Naive thymus-derived CD8-positive, alpha-beta T cell (primary cell): Measurements from ENCODE around the gene MPHOSPH10. TPM values are rescaled to one million over a fixed set of nuclear protein-coding genes. Genes with fewer than 3 reads are reported as not detected.
"Not testable (repeated sequence)": the region's sequence is repeated elsewhere in the genome, so short reads cannot be mapped to it uniquely, and the experiment has no call there.

ENCODE experiments used
- ATAC-seq, 2 donors: fragments of 150-1000 bp; cut with Tn5 transposase in 1 of 2; sonication (Bioruptor Pico), chemical (Tn5 transposase) in 1 of 2; 1 replicate in 1 of 2; 2 replicates in 1 of 2; pipeline ENCODE4 v1.10.0; 2021; ENCODE audit warnings: mild to moderate bottlenecking in 2 of 2, moderate library complexity in 2 of 2
- POLR2A ChIA-PET: fragments of 350-600 bp; sonication (Branson Sonifier 250); formaldehyde crosslinking; loops from one replicate; lab custom pipeline; 2021; ENCODE audit warnings: antibody characterized with exemption; lab: Charles Lee
- DNase-seq, 10 donors: peaks; one replicate each; pipeline versions ENCODE4 v3.0.0 to v3.0.0-alpha.2; 2020 to 2022
- H3K27ac Mint-ChIP-seq, 10 donors: one replicate each; pipeline ENCODE4 v1.8.0; 2020 to 2022; ENCODE audit warnings: mild to moderate bottlenecking in 10 of 10, mixed read lengths in 10 of 10, moderate library complexity in 4 of 10, inconsistent platforms in 1 of 10
- H3K27me3 Mint-ChIP-seq, 5 donors: one replicate each; pipeline ENCODE4 v1.8.0; 2021 to 2022; ENCODE audit warnings: mixed read lengths in 5 of 5
- H3K36me3 Mint-ChIP-seq, 3 donors: one replicate each; pipeline ENCODE4 v1.8.0; 2020 to 2022; ENCODE audit warnings: mixed read lengths in 3 of 3, mild to moderate bottlenecking in 2 of 3, inconsistent platforms in 1 of 3
- H3K4me1 Mint-ChIP-seq, 4 donors: one replicate each; pipeline ENCODE4 v1.8.0; 2021 to 2022; ENCODE audit warnings: mixed read lengths in 4 of 4
- H3K4me3 Mint-ChIP-seq, 10 donors: one replicate each; pipeline ENCODE4 v1.8.0; 2020 to 2022; ENCODE audit warnings: mild to moderate bottlenecking in 10 of 10, mixed read lengths in 10 of 10, moderate library complexity in 6 of 10, inconsistent platforms in 1 of 10
- H3K9me3 Mint-ChIP-seq, 9 donors: one replicate each; pipeline ENCODE4 v1.8.0; 2020 to 2022; ENCODE audit warnings: mixed read lengths in 9 of 9, mild to moderate bottlenecking in 3 of 9, inconsistent platforms in 1 of 9, moderate library complexity in 1 of 9
- polyA plus RNA-seq, 3 donors: library from polyadenylated mRNA; unstranded; fragments of 300-500 nt; fragmentation: Illumina TruSeq; gene quantifications; one replicate each; pipeline ENCODE4 v1.2.3, GENCODE V29; 2021
- total RNA-seq, 8 experiments: library from RNA in 2 of 8; stranded (reverse) in 2 of 8; gene quantifications; one replicate each; pipeline ENCODE4 v1.2.3 and lab custom pipeline; 2021 to 2026

Gene MPHOSPH10
- total and polyA plus RNA-seq, 5 experiments from 2014 or later, result 21.5 to 58.6 (median 33.6) TPM

DNA sequence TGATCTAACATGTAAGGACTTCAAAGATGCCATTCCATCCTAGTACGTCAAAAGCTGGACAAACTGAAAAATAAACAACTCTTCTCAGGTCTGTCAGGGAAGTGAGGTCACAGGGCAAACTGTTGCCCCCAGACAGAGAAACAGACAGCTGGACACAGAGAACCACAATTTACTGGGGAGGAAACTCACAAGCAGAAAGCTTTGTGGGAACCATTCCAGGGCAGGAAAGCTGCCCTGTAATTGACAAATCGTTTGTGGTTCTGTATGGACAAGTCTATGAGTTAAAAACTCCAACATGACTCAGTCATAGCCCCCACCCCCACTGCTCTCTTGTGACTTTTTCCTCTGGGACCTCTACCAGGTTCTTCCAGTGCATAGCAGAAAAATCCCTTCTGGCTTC lies 28.8 kb upstream of the MPHOSPH10 start:
- peaks cover 0 to 4% (median 1%) of the 10 kb centered on the region in 5 donors for H3K27me3 Mint-ChIP-seq
- peaks cover 0 to 5% (median 2%) of the 10 kb centered on the region in 4 donors for H3K4me1 Mint-ChIP-seq
- peaks cover 0 to 4% (median 0%) of the 10 kb centered on the region in 9 donors for H3K9me3 Mint-ChIP-seq
- no peak overlapping the region for H3K27ac Mint-ChIP-seq
- no peak for ATAC-seq
- POLR2A ChIA-PET, result interaction anchor here (1.0 to 2.0 kb wide), 2 partner anchors 18 to 34 kb away, joined by 3 to 12 read pairs; partner anchors contain the start of gene NAGK
- no peak overlapping the region for H3K4me3 Mint-ChIP-seq
- no peaks in the 10 kb centered on the region for H3K36me3 Mint-ChIP-seq
- no peak for DNase-seq

DNA sequence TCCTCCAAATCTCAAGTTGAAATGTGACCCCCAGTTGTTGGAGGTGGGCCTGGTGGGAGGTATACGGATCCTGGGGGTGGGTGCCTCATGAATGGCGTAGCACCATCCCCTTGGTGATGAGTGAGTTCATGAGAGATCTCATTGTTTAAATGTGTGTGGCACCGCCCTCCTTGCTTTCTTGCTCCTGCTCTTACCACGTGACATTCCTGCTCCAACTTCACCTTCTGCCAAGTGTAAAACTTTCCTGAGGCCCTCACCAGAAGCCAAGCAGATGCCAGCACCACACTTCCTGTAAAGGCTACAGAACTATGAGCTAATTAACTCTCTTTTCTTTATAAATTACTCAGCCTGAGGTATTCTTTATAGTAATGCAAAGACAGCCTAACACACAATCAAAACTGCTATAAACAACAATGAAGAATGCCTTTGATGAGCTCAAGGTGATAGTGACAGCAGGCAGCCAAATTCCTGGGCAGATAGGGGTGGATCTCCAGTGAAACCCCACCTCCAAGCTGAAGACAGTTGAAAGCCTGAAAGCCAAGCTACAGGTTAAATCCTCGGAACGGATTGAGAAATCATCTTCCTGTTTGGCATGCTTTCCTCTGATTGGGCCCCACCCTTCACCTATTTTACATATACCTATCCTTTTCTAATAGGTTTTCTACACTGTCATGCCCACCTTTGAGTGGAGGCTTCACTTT lies 27.3 kb upstream of the MPHOSPH10 start:
- Mint-ChIP-seq H3K27ac (peak overlapping the region in 1 of 10 donors; percentile 44), H3K4me3 (no peak overlapping the region), H3K9me3 (peaks cover 0 to 4% (median 0%) of the 10 kb centered on the region in 9 donors), H3K36me3 (no peaks in the 10 kb centered on the region), H3K4me1 (peaks cover 0 to 5% (median 2%) of the 10 kb centered on the region in 4 donors), H3K27me3 (peaks cover 0 to 4% (median 1%) of the 10 kb centered on the region in 5 donors)
- ATAC-seq, result no peak
- no peak for DNase-seq
- POLR2A ChIA-PET, result no interaction called here

DNA sequence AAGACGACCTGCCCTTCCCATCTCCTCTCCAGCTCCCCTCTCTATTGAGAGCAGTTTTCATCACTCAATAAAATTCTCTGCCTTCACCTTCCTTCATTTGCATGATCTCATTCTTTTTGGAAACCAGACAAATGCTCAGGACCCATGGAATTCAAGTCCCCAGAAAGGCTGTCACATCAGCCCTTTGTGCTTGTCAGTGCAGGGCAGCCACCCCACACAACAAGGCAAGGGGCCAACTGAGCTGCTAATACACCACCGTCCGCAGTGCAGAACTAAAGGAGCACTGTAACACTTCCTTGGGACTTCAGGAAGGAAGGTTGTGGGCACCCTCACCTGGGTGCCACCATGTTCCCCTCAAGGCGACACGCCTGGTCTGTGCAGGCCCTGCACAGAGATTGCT lies 26.6 kb upstream of the MPHOSPH10 start:
- Mint-ChIP-seq H3K4me1 (peaks cover 0 to 5% (median 2%) of the 10 kb centered on the region in 4 donors), H3K27ac (peak overlapping the region in 1 of 10 donors; percentile 9), H3K4me3 (no peak overlapping the region), H3K9me3 (peaks cover 0 to 4% (median 0%) of the 10 kb centered on the region in 9 donors), H3K36me3 (no peaks in the 10 kb centered on the region), H3K27me3 (peaks cover 0 to 3% (median 1%) of the 10 kb centered on the region in 5 donors)
- ATAC-seq, result no peak
- DNase-seq, result no peak
- POLR2A ChIA-PET, result no interaction called here

DNA sequence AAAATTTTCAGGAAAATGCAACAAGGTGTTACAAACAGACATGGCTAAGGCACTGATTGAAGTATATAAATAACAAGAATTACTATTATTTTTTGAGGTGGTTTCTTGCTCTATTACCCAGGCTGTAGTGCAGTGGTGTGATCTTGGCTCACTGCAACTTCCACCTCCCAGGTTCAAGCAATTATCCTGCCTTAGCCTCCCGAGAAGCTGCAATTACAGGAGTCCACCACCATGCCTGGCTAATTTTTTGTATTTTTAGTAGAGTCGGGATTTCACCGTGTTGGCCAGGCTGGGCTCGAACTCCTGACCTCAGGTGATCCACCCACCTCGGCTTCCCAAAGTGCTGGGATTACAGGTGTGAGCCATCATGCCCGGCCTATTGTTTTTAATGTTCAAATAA lies 24.0 kb upstream of the MPHOSPH10 start:
- POLR2A ChIA-PET, result interaction anchor here (0.5 kb wide), 1 partner anchor 311 kb away, joined by 4 read pairs; no protein-coding TSS in a partner anchor
- not testable (repeated sequence) for ATAC-seq
- peaks cover 0 to 17% (median 0%) of the 10 kb centered on the region in 3 donors for H3K36me3 Mint-ChIP-seq

DNA sequence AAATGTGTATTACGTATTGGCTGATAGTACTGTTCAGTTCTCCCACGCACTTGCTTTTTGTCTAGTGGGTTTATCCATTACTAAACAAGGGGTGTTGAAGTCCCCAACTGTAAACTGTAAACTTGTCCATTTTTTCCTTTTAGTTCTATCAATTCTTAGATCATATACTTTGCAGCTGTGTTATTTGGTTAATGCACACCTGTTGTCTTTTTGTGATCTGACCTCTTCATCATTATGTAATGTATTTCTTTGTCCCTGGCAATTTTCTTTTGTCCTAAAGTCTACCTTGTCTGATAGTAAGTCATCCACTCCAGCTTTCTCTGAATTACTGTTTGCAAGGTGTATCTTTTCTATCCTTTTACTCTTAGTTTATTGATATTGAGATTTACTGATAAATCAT lies 22.3 kb upstream of the MPHOSPH10 start:
- no peaks in the 10 kb centered on the region for H3K4me1 Mint-ChIP-seq
- POLR2A ChIA-PET, result no interaction called here
- peak overlapping the region in 2 of 10 donors; percentile 44 to 71 for H3K27ac Mint-ChIP-seq

More for the DNA sequence above, 24.0 kb upstream of the MPHOSPH10 start:
- H3K4me1 Mint-ChIP-seq, H3K27me3 Mint-ChIP-seq, H3K4me3 Mint-ChIP-seq, H3K9me3 Mint-ChIP-seq, DNase-seq: not testable (repeated sequence)
- H3K27ac Mint-ChIP-seq, result peak overlapping the region in 1 of 10 donors; percentile 4

DNA sequence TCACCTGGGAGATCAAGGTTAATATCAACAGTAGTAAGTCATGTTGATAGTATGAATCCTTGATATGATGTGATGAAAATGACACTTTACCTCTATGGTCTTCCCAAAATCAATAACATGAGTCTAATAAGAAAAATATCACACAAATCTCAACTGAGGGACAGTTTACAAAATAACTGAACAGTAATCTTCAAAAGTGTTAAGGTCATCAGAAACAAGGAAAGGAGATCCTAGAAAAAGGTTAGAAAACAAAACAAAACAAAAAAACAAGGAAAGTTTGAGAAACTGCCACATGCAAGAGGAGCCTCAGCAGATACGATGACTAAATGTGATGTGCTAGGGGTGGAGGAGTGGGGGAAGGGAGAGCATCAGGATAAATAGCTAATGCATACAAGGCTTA lies 16.6 kb upstream of the MPHOSPH10 start:
- Mint-ChIP-seq H3K9me3 (no peaks in the 10 kb centered on the region), H3K4me3 (no peak overlapping the region), H3K27ac (peak overlapping the region in 1 of 10 donors; percentile 3), H3K27me3 (no peaks in the 10 kb centered on the region), H3K4me1 (peaks cover 0 to 3% (median 1%) of the 10 kb centered on the region in 4 donors), H3K36me3 (peaks cover 0 to 61% (median 11%) of the 10 kb centered on the region in 3 donors)
- POLR2A ChIA-PET, result no interaction called here
- DNase-seq, result no peak
- ATAC-seq, result no peak

More for the DNA sequence above, 22.3 kb upstream of the MPHOSPH10 start:
- Mint-ChIP-seq H3K27me3 (no peaks in the 10 kb centered on the region), H3K4me3 (no peak overlapping the region), H3K9me3 (peaks cover 0 to 4% (median 0%) of the 10 kb centered on the region in 9 donors), H3K36me3 (peaks cover 0 to 26% (median 2%) of the 10 kb centered on the region in 3 donors)
- no peak for DNase-seq
- ATAC-seq, result no peak

DNA sequence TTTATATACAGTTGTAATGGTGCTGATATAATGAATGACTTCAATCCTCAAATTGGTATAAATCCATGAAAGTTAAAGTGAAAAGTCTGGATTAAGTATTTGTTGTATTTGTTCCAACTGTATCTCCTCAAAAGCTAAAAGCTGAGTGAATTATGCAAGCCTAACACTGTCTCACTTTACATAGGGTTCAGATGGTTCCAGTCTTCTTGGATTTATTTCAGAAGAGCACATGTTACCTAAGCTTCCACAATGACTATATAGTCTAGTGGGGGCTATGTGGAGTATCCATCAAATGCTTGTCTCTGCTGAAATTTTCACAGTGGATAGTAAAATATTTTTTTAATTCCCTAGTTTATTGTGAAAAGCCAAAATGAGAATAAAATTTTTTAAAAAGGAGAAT lies 13.4 kb upstream of the MPHOSPH10 start:
- Mint-ChIP-seq H3K9me3 (no peaks in the 10 kb centered on the region), H3K36me3 (peaks cover 0 to 62% (median 11%) of the 10 kb centered on the region in 3 donors), H3K27me3 (no peaks in the 10 kb centered on the region), H3K27ac (no peak overlapping the region), H3K4me3 (no peak overlapping the region), H3K4me1 (peaks cover 0 to 8% (median 1%) of the 10 kb centered on the region in 4 donors)
- POLR2A ChIA-PET, result interaction anchor here (0.6 kb wide), 1 partner anchor 51 kb away, joined by 3 read pairs; no protein-coding TSS in a partner anchor
- no peak for DNase-seq
- no peak for ATAC-seq

DNA sequence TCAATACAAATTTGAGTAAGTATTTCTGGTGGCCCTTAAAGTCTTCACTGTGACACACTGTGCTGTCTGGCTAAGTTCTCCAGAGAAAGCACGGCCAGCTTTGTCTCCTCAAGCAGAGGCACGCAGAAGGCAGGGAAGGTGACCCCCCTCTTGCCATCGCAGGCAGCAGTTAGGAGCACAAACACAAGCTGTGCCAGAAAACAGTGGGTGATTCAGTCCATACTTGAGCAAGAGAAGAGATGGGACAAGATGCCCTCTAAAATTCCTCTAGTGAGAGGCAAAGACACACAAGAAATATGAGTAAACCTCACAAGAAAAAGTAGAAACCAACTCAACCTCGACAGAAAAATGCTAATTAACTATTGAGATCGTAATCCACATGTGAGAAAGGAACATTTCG lies 10.2 kb upstream of the MPHOSPH10 start:
- POLR2A ChIA-PET, result interaction anchor here (2.1 kb wide), 1 partner anchor 10 kb away, joined by 8 read pairs; the partner anchor contains the start of genes MCEE and MPHOSPH10
- Mint-ChIP-seq H3K9me3 (peaks cover 0 to 2% (median 0%) of the 10 kb centered on the region in 9 donors), H3K36me3 (peaks cover 0 to 56% (median 9%) of the 10 kb centered on the region in 3 donors), H3K4me3 (no peak overlapping the region), H3K27me3 (no peaks in the 10 kb centered on the region), H3K27ac (peak overlapping the region in 1 of 10 donors; percentile 20), H3K4me1 (peaks cover 0 to 10% (median 3%) of the 10 kb centered on the region in 4 donors)
- no peak for DNase-seq
- no peak for ATAC-seq

DNA sequence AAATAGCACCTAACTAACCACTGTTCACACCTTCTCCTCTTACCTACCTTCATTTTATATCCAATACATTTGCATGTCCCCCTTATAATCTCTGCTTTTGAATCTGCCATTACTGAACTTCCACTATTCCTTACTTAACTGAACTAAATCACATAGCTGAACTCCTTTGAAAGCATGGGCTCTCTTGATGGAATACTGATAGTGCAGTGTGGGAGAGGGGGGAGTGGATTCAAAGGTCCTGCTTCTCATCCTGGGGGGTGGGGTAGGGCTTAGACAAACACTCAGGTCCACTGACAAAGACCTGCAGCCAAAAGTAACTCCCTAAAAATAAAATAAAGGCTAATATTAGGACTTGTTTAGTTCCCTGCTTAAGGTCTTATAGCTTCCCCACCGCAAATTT lies 9.0 kb upstream of the MPHOSPH10 start:
- no peak for DNase-seq
- POLR2A ChIA-PET, result interaction anchor here (2.1 kb wide), 1 partner anchor 9 kb away, joined by 8 read pairs; the partner anchor contains the start of genes MCEE and MPHOSPH10
- peaks cover 0 to 2% (median 0%) of the 10 kb centered on the region in 9 donors for H3K9me3 Mint-ChIP-seq
- peaks cover 0 to 51% (median 8%) of the 10 kb centered on the region in 3 donors for H3K36me3 Mint-ChIP-seq
- ATAC-seq, result no peak
- peaks cover 0 to 14% (median 4%) of the 10 kb centered on the region in 4 donors for H3K4me1 Mint-ChIP-seq
- no peak overlapping the region for H3K4me3 Mint-ChIP-seq
- H3K27ac Mint-ChIP-seq, result no peak overlapping the region
- no peaks in the 10 kb centered on the region for H3K27me3 Mint-ChIP-seq

DNA sequence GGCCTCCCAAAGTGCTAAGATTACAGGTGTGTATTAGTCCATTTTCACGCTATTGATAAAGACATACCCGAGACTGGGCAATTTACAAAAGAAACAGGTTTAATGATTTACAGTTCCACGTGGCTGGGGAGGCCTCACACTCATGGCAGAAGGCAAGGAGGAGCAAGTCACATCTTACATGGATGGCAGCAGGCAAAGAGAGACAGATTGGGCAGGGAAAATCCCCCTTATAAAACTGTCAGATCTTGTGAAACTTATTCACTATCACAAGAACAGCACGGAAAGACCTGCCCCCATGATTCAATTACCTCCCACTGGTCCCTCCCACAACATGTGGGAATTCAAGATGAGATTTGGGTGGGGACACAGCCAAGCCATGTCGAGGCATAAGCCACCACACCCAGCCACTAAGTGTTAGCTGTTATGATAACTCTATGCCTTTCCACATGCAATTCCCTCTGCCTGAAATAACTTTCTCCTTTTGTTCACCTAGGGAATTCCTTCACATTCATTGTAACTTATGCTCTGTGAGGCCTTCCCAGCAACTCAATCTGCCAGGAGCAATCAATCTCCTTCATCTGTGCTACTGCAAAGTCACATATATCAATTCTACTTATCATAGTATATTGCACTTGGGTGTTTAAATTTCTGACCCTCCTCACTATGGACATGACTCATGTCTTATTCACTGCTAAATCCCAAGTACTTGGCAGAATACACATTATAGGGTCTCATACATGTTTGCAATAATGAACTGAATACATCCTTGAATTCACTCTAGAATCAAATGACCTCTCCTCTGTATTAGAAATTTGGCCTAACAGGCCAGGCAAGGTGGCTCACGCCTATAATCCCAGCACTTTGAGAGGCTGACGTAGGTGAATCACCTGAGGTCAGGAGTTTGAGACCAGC lies 7.8 kb upstream of the MPHOSPH10 start:
- Mint-ChIP-seq H3K9me3 (peaks cover 0 to 2% (median 0%) of the 10 kb centered on the region in 9 donors), H3K27ac (no peak overlapping the region), H3K4me3 (no peak overlapping the region), H3K36me3 (peaks cover 0 to 46% (median 8%) of the 10 kb centered on the region in 3 donors), H3K27me3 (no peaks in the 10 kb centered on the region), H3K4me1 (peaks cover 0 to 18% (median 7%) of the 10 kb centered on the region in 4 donors)
- no peak for ATAC-seq
- POLR2A ChIA-PET, result no interaction called here
- DNase-seq, result no peak

DNA sequence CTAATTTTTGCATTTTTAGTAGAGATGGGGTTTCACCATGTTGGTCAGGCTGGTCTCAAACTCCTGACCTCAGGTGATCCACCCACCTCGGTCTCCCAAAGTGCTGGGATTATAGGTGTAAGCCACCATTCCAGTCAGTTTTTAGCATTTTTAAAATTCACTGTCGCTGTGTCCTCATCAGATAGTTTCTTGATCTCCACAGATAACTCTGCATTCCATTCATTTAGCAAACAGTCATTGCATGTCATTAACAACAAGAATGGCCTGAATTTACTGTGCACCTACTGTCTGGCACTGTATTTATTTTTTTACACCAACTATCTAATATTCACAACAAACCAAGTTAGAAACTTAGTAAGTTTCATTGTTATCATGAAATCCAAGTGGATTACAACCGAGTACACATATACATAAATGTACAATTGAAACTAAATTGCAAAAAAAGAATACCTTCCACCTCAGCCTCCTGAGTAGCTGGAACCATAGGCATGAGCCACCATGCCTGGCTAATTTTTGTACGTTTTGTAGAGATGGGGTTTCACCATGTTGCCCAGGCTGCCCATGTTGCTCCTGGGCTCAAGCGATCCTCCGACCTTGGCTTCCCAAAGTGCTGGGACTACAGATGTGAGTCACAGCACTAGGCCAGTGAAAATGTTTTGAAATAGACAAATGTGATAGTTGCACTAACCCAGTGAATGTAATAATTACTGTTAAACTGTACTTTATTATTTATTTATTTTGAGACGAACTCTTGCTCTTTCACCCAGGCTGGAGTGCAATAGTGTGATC lies 4.7 kb upstream of the MPHOSPH10 start:
- H3K27ac Mint-ChIP-seq, result no peak overlapping the region
- no peak for DNase-seq
- H3K27me3 Mint-ChIP-seq, result no peaks in the 10 kb centered on the region
- peaks cover 0 to 29% (median 8%) of the 10 kb centered on the region in 3 donors for H3K36me3 Mint-ChIP-seq
- peaks cover 0 to 2% (median 0%) of the 10 kb centered on the region in 9 donors for H3K9me3 Mint-ChIP-seq
- no peak for ATAC-seq
- POLR2A ChIA-PET, result interaction anchor here (1.8 kb wide), 1 partner anchor 57 kb away, joined by 7 read pairs; the partner anchor contains the start of gene NAGK
- peaks cover 10 to 28% (median 19%) of the 10 kb centered on the region in 4 donors for H3K4me1 Mint-ChIP-seq
- no peak overlapping the region for H3K4me3 Mint-ChIP-seq
